ENCODE measurements around the gene IFITM2.
"Not testable (repeated sequence)": the region's sequence is repeated elsewhere in the genome, so short reads cannot be mapped to it uniquely, and the experiment has no call there.

The IFITM2 gene

GRCh38 chr11:307766-308708 is at the start of gene IFITM2:
IFITM2 (plus strand) TSS chr11:307816; CDS start chr11:308193, 377 bp downstream.
- H3K27me3 ChIP-seq (replicated peaks); in situ Hi-C loops (cut with HindIII; ENCODE audit: low pct_ligation_motif_present, low sequenced_read_pairs); H3K27ac ChIP-seq; H3K36me3 ChIP-seq (replicated peaks): not testable (repeated sequence)
- peak within 1 kb of the TSS; percentile 64 for H3K4me3 ChIP-seq (ENCODE audit: low read depth, low read length)
- DNase-seq = peak; percentile 47

GRCh38 chr11:259413-259812 is 48.2 kb upstream of the IFITM2 start:
- Histone ChIP-seq H3K36me3 (replicated peaks) (no peaks in the 10 kb centered on the region), H3K27ac (no peak overlapping the region), H3K27me3 (replicated peaks) (no peaks in the 10 kb centered on the region), H3K4me3 (ENCODE audit: low read depth, low read length) (no peak overlapping the region)
- in situ Hi-C loops (cut with HindIII; ENCODE audit: low pct_ligation_motif_present, low sequenced_read_pairs) = no loop called here
- no peak for DNase-seq
- TF ChIP-seq CTCF (IDR thresholded peaks at IDR 0.05; ENCODE audit: low read depth, low read length, missing control alignments) = no peak

- Histone ChIP-seq H3K36me3 (replicated peaks) (no peaks in the 10 kb centered on the region), H3K27me3 (replicated peaks) (no peaks in the 10 kb centered on the region), H3K4me3 (ENCODE audit: low read depth, low read length) (no peak overlapping the region), H3K27ac (no peak overlapping the region)
- TF ChIP-seq CTCF (IDR thresholded peaks at IDR 0.05; ENCODE audit: low read depth, low read length, missing control alignments) = no peak
- DNase-seq = no peak
- in situ Hi-C loops (cut with HindIII; ENCODE audit: low pct_ligation_motif_present, low sequenced_read_pairs) = no loop called here
These were observed 46.0 kb upstream of the IFITM2 start for GRCh38 chr11:261624-262023.

- in situ Hi-C loops (cut with HindIII; ENCODE audit: low pct_ligation_motif_present, low sequenced_read_pairs) = no loop called here
These were observed 40.8 kb upstream of the IFITM2 start for GRCh38 chr11:266676-267439.

GRCh38 chr11:267491-267994 is 40.1 kb upstream of the IFITM2 start:
- Histone ChIP-seq H3K36me3 (replicated peaks) (no peaks in the 10 kb centered on the region), H3K27ac (no peak overlapping the region), H3K4me3 (ENCODE audit: low read depth, low read length) (no peak overlapping the region), H3K27me3 (replicated peaks) (no peaks in the 10 kb centered on the region)
- in situ Hi-C loops (cut with HindIII; ENCODE audit: low pct_ligation_motif_present, low sequenced_read_pairs) = no loop called here
- DNase-seq = no peak
- no peak for TF ChIP-seq CTCF (IDR thresholded peaks at IDR 0.05; ENCODE audit: low read depth, low read length, missing control alignments)

More at GRCh38 chr11:266676-267439, 40.8 kb upstream of the IFITM2 start:
- Histone ChIP-seq H3K27me3 (replicated peaks) (no peaks in the 10 kb centered on the region), H3K4me3 (ENCODE audit: low read depth, low read length) (no peak overlapping the region), H3K36me3 (replicated peaks) (no peaks in the 10 kb centered on the region), H3K27ac (no peak overlapping the region)
- DNase-seq = no peak
- TF ChIP-seq CTCF (IDR thresholded peaks at IDR 0.05; ENCODE audit: low read depth, low read length, missing control alignments) = no peak

GRCh38 chr11:268716-269145 is 38.9 kb upstream of the IFITM2 start:
- H3K27me3 ChIP-seq (replicated peaks); in situ Hi-C loops (cut with HindIII; ENCODE audit: low pct_ligation_motif_present, low sequenced_read_pairs); H3K27ac ChIP-seq; H3K36me3 ChIP-seq (replicated peaks); H3K4me3 ChIP-seq (ENCODE audit: low read depth, low read length): not testable (repeated sequence)
- peak; percentile 26 for DNase-seq

Data from brain microvascular endothelial cell (primary cell).